Left lung (tissue), 10 donors: Measurements from ENCODE around the gene NEB. TPM values are rescaled to one million over a fixed set of nuclear protein-coding genes. Genes with fewer than 3 reads are reported as not detected.

Source experiments
- ATAC-seq: fragments of 200-7000 bp; cut with Tn5 transposase; one replicate; pipeline ENCODE4 v1.9.1; 2020; ENCODE audit warnings: moderate library complexity
- DNase-seq, 4 donors: peaks; one replicate each; pipeline ENCODE4 v3.0.0-alpha.2; 2013 to 2020
- H3K27ac ChIP-seq, 2 donors: fragments of 200-600 bp; sonication (generic) in 1 of 2; one replicate each; pipeline versions ENCODE4 v1.5.0 to v1.8.0; 2020 to 2021
- H3K27me3 ChIP-seq, 2 donors: fragments of 200-600 bp; sonication (generic) in 1 of 2; one replicate each; pipeline versions ENCODE4 v1.5.0 to v1.8.0; 2020 to 2021
- H3K36me3 ChIP-seq, 2 donors: fragments of 200-600 bp; sonication (generic) in 1 of 2; one replicate each; pipeline versions ENCODE4 v1.5.0 to v1.8.0; 2020 to 2021
- H3K4me1 ChIP-seq, 2 donors: fragments of 200-600 bp; one replicate each; pipeline ENCODE4 v1.8.0; 2021
- H3K4me3 ChIP-seq, 2 donors: fragments of 200-600 bp; sonication (generic) in 1 of 2; one replicate each; pipeline versions ENCODE4 v1.5.0 to v1.8.0; 2020 to 2021; ENCODE audit warnings: mild to moderate bottlenecking in 1 of 2
- H3K9me3 ChIP-seq, 2 donors: fragments of 200-600 bp; sonication (generic) in 1 of 2; one replicate each; pipeline versions ENCODE4 v1.5.0 to v1.8.0; 2020 to 2021
- intact Hi-C, 2 donors: fragments of 100-400 bp; cut with DNase I; formaldehyde crosslinking; loops; one replicate each; pipeline versions ENCODE4 v1.11.2 to v1.14.2; 2022
- polyA plus RNA-seq, 6 donors: library from polyadenylated mRNA; unstranded; fragments of 120-200 nt; gene quantifications; one replicate each; pipeline ENCODE4 v1.2.1, GENCODE V29; 2013; ENCODE audit not compliant: insufficient read length in 6 of 6
- total RNA-seq, 2 donors: library from RNA; stranded (reverse); fragmentation: NEBNext Ultra II Directional; extraction: Animal tissue kit (Norgen Biotek cat#: 25700); gene quantifications; one replicate each; pipeline ENCODE4 v1.2.1, GENCODE V29; 2021
- TF ChIP-seq, protein P1 (sequence below), 2 donors: fragments of 200-600 bp; sonication (generic) in 1 of 2; IDR thresholded peaks; one replicate each; pipeline versions ENCODE4 v1.5.0 to v1.8.0; 2021; ENCODE audit warnings: antibody characterized with exemption in 2 of 2
- donor health status: DM: no; HTN: yes; CAD: no.
- donor health status: DM: no; HTN: no; CAD: no.

The NEB gene
- total and polyA plus RNA-seq, 8 donors: 1.3 to 9.7 (median 6.6) TPM

DNA sequence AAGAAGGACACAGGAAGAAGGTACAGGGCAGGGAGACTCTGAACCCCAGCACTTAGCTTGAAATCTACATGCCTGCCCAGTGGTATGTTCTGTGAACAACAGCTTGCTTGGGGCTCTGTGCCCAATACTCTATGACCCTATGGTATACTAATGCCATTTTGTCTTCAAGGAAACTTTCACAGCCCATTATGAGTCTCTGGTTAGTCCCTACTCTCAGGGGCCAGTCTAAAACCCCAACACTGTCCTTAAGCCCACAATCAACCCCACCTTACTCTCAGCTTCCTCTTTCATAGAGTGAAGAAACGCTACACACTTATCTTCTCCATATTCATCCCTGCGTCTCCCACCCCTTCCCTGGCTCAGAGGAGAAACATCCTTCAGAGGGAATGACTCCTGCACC, 16.0 kb downstream of the NEB start:
- DNase-seq (no peak), ATAC-seq (no peak)
- intact Hi-C loops: no loop called here
- TF ChIP-seq, protein P1, sequence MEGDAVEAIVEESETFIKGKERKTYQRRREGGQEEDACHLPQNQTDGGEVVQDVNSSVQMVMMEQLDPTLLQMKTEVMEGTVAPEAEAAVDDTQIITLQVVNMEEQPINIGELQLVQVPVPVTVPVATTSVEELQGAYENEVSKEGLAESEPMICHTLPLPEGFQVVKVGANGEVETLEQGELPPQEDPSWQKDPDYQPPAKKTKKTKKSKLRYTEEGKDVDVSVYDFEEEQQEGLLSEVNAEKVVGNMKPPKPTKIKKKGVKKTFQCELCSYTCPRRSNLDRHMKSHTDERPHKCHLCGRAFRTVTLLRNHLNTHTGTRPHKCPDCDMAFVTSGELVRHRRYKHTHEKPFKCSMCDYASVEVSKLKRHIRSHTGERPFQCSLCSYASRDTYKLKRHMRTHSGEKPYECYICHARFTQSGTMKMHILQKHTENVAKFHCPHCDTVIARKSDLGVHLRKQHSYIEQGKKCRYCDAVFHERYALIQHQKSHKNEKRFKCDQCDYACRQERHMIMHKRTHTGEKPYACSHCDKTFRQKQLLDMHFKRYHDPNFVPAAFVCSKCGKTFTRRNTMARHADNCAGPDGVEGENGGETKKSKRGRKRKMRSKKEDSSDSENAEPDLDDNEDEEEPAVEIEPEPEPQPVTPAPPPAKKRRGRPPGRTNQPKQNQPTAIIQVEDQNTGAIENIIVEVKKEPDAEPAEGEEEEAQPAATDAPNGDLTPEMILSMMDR (IDR thresholded peaks at IDR 0.05): no peak
- no peaks in the 10 kb centered on the region for H3K36me3 ChIP-seq
- H3K27ac ChIP-seq: no peak overlapping the region
- no peaks in the 10 kb centered on the region for H3K9me3 ChIP-seq
- no peaks in the 10 kb centered on the region for H3K4me1 ChIP-seq
- H3K4me3 ChIP-seq: no peak overlapping the region
- H3K27me3 ChIP-seq: no peaks in the 10 kb centered on the region

DNA sequence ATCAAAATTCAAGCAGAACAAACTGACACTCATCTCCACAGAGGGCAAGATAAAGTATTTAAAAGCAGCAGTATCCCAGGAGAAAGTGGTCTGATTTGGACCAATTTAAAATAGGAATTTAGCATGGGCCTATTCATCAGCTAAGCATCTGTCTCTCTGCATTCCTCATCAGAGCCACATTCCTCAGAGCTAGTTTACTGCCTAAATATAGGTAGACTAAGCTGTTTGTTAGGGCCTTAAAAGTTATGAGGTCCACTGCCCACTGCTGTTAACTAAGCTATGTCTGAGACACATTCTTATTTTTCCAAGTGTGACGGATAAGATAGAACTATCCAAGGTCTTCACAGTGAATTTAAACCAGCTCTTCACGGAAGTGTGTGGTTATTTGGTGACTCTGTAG, 17.6 kb downstream of the NEB start:
- TF ChIP-seq, protein P1 (IDR thresholded peaks at IDR 0.05): no peak
- no peaks in the 10 kb centered on the region for H3K36me3 ChIP-seq
- no peaks in the 10 kb centered on the region for H3K9me3 ChIP-seq

DNA sequence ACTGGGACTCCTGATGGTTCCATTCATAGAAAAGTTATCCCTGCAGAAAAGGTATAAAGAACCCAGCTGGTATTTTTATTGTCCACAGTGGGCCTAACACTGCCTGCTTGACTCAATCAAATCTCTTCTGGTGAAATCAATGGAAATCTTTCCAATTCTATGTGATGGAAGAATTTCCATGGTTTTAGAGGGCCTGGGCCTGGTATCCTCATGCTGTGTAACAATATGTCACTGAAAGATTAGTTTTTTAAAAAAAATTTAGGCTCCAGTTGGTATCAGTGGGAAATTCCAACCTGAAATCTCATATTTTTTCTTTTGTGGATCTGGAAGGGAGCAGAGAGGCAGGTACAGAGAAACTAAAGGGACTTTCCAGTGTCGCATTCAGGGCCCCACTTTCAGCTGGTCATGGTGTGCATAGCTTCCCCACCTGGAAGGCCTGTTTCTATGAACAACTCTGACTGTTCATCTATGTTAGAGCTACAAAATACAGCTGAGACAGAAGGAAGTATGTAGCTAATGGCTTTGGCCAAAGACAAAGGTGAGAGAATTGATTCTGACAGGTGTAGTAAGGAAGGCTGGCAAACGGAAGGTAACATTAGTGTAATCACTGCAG, 20.9 kb downstream of the NEB start:
- no peaks in the 10 kb centered on the region for H3K36me3 ChIP-seq
- H3K4me3 ChIP-seq: no peak overlapping the region
- TF ChIP-seq, protein P1 (IDR thresholded peaks at IDR 0.05): no peak
- H3K9me3 ChIP-seq: no peaks in the 10 kb centered on the region
- intact Hi-C loops: no loop called here
- DNase-seq: no peak
- no peak for ATAC-seq
- H3K4me1 ChIP-seq: no peaks in the 10 kb centered on the region
- no peak overlapping the region for H3K27ac ChIP-seq
- no peaks in the 10 kb centered on the region for H3K27me3 ChIP-seq

More for the DNA sequence above, 17.6 kb downstream of the NEB start:
- Histone ChIP-seq H3K27ac (no peak overlapping the region), H3K27me3 (no peaks in the 10 kb centered on the region), H3K4me3 (no peak overlapping the region), H3K4me1 (no peaks in the 10 kb centered on the region)
- intact Hi-C loops: no loop called here
- ATAC-seq: no peak
- DNase-seq: no peak

DNA sequence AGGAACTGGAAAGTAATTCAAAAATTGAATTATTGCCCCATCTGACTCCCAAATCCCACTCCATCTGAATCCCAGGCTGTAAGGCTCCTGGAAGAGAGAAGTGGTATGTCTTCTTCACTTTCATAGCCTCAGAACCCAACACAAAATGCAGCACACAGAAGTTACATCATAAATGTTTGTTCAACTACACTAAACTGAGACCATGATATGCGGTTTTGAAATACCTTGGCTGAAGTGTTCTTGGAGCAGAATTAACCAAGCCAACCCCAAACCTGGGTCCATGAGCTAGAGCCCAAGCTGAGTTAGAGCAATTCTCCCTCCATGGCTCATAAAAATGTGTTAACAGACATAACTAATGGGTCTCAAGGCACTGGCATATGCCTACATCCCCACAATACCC, 23.3 kb downstream of the NEB start:
- intact Hi-C loops: no loop called here
- TF ChIP-seq, protein P1 (IDR thresholded peaks at IDR 0.05): no peak
- H3K27ac ChIP-seq: no peak overlapping the region
- H3K4me3 ChIP-seq: no peak overlapping the region
- H3K9me3 ChIP-seq: no peaks in the 10 kb centered on the region
- DNase-seq: no peak
- peak; percentile 33 for ATAC-seq
- no peaks in the 10 kb centered on the region for H3K4me1 ChIP-seq
- no peaks in the 10 kb centered on the region for H3K36me3 ChIP-seq
- H3K27me3 ChIP-seq: no peaks in the 10 kb centered on the region

DNA sequence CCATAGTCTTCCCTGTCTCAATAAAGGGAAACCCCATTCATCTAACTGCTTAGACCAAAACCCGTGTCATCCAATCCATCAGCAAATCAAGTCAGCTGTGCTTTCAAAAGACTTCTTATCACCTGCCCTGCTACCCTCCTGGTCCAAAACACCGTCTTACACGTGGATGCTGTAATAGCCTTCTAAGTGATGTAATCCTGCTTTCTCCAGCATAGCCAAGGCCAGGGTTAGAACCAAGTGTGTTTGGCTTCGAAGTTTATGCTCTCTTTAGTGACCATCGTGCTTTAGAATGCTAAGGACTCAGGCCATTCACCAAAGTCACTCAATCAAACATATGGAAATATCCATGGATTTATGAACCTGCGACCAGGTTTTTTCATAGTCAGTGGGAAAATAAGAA, 25.5 kb downstream of the NEB start:
- no peaks in the 10 kb centered on the region for H3K9me3 ChIP-seq
- H3K36me3 ChIP-seq: no peaks in the 10 kb centered on the region
- no peak overlapping the region for H3K27ac ChIP-seq
- intact Hi-C loops: no loop called here
- DNase-seq (no peak), ATAC-seq (no peak)
- no peaks in the 10 kb centered on the region for H3K4me1 ChIP-seq
- TF ChIP-seq, protein P1 (IDR thresholded peaks at IDR 0.05): no peak
- H3K4me3 ChIP-seq: no peak overlapping the region
- H3K27me3 ChIP-seq: no peaks in the 10 kb centered on the region
